Endothelial cell (in vitro differentiated cells): ENCODE results near the gene ZSWIM4. TPM values are rescaled to one million over a fixed set of nuclear protein-coding genes. Genes with fewer than 3 reads are reported as not detected.
"Not testable (repeated sequence)": the region's sequence is repeated elsewhere in the genome, so short reads cannot be mapped to it uniquely, and the experiment has no call there.

ENCODE experiments used
- DNase-seq: peaks from one replicate; pipeline ENCODE4 v3.0.0; 2021; ENCODE audit warnings: low spot score
- H3K27ac Mint-ChIP-seq: one replicate; pipeline ENCODE4 v1.8.0; 2021; ENCODE audit warnings: mixed read lengths, inconsistent platforms; ENCODE audit not compliant: unreplicated experiment
- H3K27me3 Mint-ChIP-seq: one replicate; pipeline ENCODE4 v1.8.0; 2021; ENCODE audit warnings: mild to moderate bottlenecking, moderate library complexity, mixed read lengths, inconsistent platforms; ENCODE audit not compliant: unreplicated experiment
- H3K36me3 Mint-ChIP-seq: one replicate; pipeline ENCODE4 v1.8.0; 2021; ENCODE audit warnings: mild to moderate bottlenecking, low read depth, mixed read lengths, inconsistent platforms; ENCODE audit not compliant: unreplicated experiment
- H3K4me1 Mint-ChIP-seq: one replicate; pipeline ENCODE4 v1.8.0; 2021; ENCODE audit warnings: mild to moderate bottlenecking, mixed read lengths, inconsistent platforms; ENCODE audit not compliant: unreplicated experiment
- H3K4me3 Mint-ChIP-seq: one replicate; pipeline ENCODE4 v1.8.0; 2021; ENCODE audit warnings: mild to moderate bottlenecking, mixed read lengths, inconsistent platforms; ENCODE audit not compliant: unreplicated experiment
- H3K9me3 Mint-ChIP-seq: one replicate; pipeline ENCODE4 v1.8.0; 2021; ENCODE audit warnings: mixed read lengths, inconsistent platforms; ENCODE audit not compliant: unreplicated experiment
- CTCF ChIP-seq: fragments of 200-600 bp; sonication (generic); IDR thresholded peaks from one replicate; pipeline ENCODE4 v1.5.0; 2021; ENCODE audit warnings: antibody characterized with exemption; ENCODE audit not compliant: unreplicated experiment
- total RNA-seq: library from RNA; stranded (reverse); fragmentation: NEBNext Ultra II Directional; extraction: Animal tissue kit (Norgen Biotek cat#: 25700); gene quantifications from one replicate; pipeline ENCODE4 v1.2.1, GENCODE V29; 2021; ENCODE audit not compliant: unreplicated experiment

Gene ZSWIM4
- total RNA-seq, 1 donor from 2014 or later, result 43.7 TPM

- DNase-seq, result no peak
- no peaks in the 10 kb centered on the region for H3K9me3 Mint-ChIP-seq
- H3K4me3 Mint-ChIP-seq, result no peak overlapping the region
- no peak for TF ChIP-seq CTCF
- peak overlapping the region; percentile 92 for H3K27ac Mint-ChIP-seq
- H3K27me3 Mint-ChIP-seq, result peaks cover 19% of the 10 kb centered on the region
- peaks cover 7% of the 10 kb centered on the region for H3K4me1 Mint-ChIP-seq
- H3K36me3 Mint-ChIP-seq, result no peaks in the 10 kb centered on the region
These were observed 55.9 kb downstream of the ZSWIM4 start for GRCh38 chr19:13850910-13851733.

- H3K9me3 Mint-ChIP-seq, H3K27ac Mint-ChIP-seq, H3K36me3 Mint-ChIP-seq, H3K4me3 Mint-ChIP-seq, DNase-seq, H3K4me1 Mint-ChIP-seq: not testable (repeated sequence)
- H3K27me3 Mint-ChIP-seq, result peaks cover 15% of the 10 kb centered on the region
These were observed 56.5 kb downstream of the ZSWIM4 start for GRCh38 chr19:13851734-13852114.

GRCh38 chr19:13852171-13852707 is 57.0 kb downstream of the ZSWIM4 start:
- H3K27ac Mint-ChIP-seq, H3K4me1 Mint-ChIP-seq, H3K36me3 Mint-ChIP-seq, H3K4me3 Mint-ChIP-seq, H3K9me3 Mint-ChIP-seq, DNase-seq: not testable (repeated sequence)
- peaks cover 14% of the 10 kb centered on the region for H3K27me3 Mint-ChIP-seq

- H3K4me1 Mint-ChIP-seq, result peaks cover 3% of the 10 kb centered on the region
- H3K36me3 Mint-ChIP-seq, result no peaks in the 10 kb centered on the region
- TF ChIP-seq CTCF, result no peak
- H3K4me3 Mint-ChIP-seq, result no peak overlapping the region
- H3K27me3 Mint-ChIP-seq, result peaks cover 6% of the 10 kb centered on the region
- H3K27ac Mint-ChIP-seq, result no peak overlapping the region
- no peak for DNase-seq
- no peaks in the 10 kb centered on the region for H3K9me3 Mint-ChIP-seq
These were observed 61.3 kb downstream of the ZSWIM4 start for GRCh38 chr19:13856497-13856896.

GRCh38 chr19:13859361-13859880 is 64.2 kb downstream of the ZSWIM4 start:
- no peak overlapping the region for H3K4me3 Mint-ChIP-seq
- no peak for TF ChIP-seq CTCF
- peak overlapping the region; percentile 20 for H3K27ac Mint-ChIP-seq
- peaks cover 10% of the 10 kb centered on the region for H3K4me1 Mint-ChIP-seq
- no peaks in the 10 kb centered on the region for H3K9me3 Mint-ChIP-seq
- peaks cover 2% of the 10 kb centered on the region for H3K36me3 Mint-ChIP-seq
- no peak for DNase-seq
- H3K27me3 Mint-ChIP-seq, result peaks cover 13% of the 10 kb centered on the region
